GM18861 (cell line): Measurements from ENCODE around the gene STK16.

Experiments
- ATAC-seq: cut with Tn5 transposase; IDR thresholded peaks from one replicate; pipeline ENCODE4 v1.9.1; 2021; ENCODE audit not compliant: unreplicated experiment

STK16 gene

GRCh38 chr2:219268294-219268693 is 23.0 kb downstream of the STK16 start:
- no peak for ATAC-seq

GRCh38 chr2:219269362-219270054 is 24.2 kb downstream of the STK16 start:
- no peak for ATAC-seq

- ATAC-seq = no peak
These were observed 24.7 kb downstream of the STK16 start for GRCh38 chr2:219270055-219270372.

GRCh38 chr2:219271021-219271420 is 25.7 kb downstream of the STK16 start:
- ATAC-seq = no peak

GRCh38 chr2:219272356-219272755 is 27.1 kb downstream of the STK16 start:
- ATAC-seq = no peak

- ATAC-seq = no peak
These were observed 27.7 kb downstream of the STK16 start for GRCh38 chr2:219272995-219273394.

- no peak for ATAC-seq
These were observed 28.7 kb downstream of the STK16 start for GRCh38 chr2:219273937-219274336.

- ATAC-seq = no peak
These were observed 29.2 kb downstream of the STK16 start for GRCh38 chr2:219274361-219274921.

GRCh38 chr2:219277703-219278654 is 32.7 kb downstream of the STK16 start:
- peak; percentile 23 for ATAC-seq

GRCh38 chr2:219278655-219279150 is 33.4 kb downstream of the STK16 start:
- peak; percentile 1 for ATAC-seq

- ATAC-seq = peak; percentile 75
These were observed 34.1 kb downstream of the STK16 start, which contains the start of gene DNAJB2 for GRCh38 chr2:219279151-219279915. Gene DNAJB2 (plus strand): TSS chr2:219279366. CDS start chr2:219279834, 468 bp downstream.

- no peak for ATAC-seq
These were observed 34.7 kb downstream of the STK16 start for GRCh38 chr2:219279916-219280516.

- ATAC-seq = no peak
These were observed 35.4 kb downstream of the STK16 start for GRCh38 chr2:219280651-219281050.

GRCh38 chr2:219281588-219281987 is 36.3 kb downstream of the STK16 start:
- no peak for ATAC-seq

GRCh38 chr2:219282375-219282774 is 37.1 kb downstream of the STK16 start:
- ATAC-seq = no peak

GRCh38 chr2:219282943-219283581 is 37.8 kb downstream of the STK16 start:
- ATAC-seq = no peak

GRCh38 chr2:219284501-219285372 is 39.5 kb downstream of the STK16 start:
- ATAC-seq = no peak

- no peak for ATAC-seq
These were observed 40.1 kb downstream of the STK16 start for GRCh38 chr2:219285373-219285735.

GRCh38 chr2:219285894-219286425 is 40.7 kb downstream of the STK16 start:
- ATAC-seq = no peak
